NK-92 (cell line): ENCODE data around the gene BBS1.
"Not testable (repeated sequence)": the region's sequence is repeated elsewhere in the genome, so short reads cannot be mapped to it uniquely, and the experiment has no call there.

Experiments
- DNase-seq: peaks from one replicate; lab custom pipeline; 2025; ENCODE audit not compliant: unreplicated experiment; lab: John Stamatoyannopoulos, UW

The BBS1 gene

GRCh38 chr11:66510271-66510989, at the start of gene BBS1:
TSS of gene BBS1 (plus strand) at chr11:66510635. CDS start at chr11:66510660, 25 bp downstream.
- no peak for DNase-seq

DNA sequence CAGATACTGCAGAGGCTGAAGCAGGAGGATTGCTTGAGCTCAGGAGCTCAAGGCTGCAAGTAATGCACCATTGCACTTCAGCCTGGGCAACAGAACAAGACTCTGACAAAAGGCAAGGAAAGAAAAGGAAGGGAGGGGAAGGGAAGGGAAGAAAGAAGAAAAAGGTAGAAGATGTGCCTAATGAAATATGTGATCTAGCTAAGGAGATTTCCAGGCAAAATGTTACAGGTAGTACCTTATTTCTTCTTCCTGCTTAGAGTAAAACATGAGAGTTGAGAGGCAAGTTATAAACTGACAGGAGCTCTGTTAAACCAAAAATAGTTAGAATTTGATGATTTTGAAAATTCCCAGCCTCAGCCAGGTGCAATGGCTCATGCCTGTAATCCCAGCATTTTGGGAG, 48.4 kb upstream of the BBS1 start:
- no peak for DNase-seq

GRCh38 chr11:66462911-66463310, 47.5 kb upstream of the BBS1 start:
- no peak for DNase-seq

DNA sequence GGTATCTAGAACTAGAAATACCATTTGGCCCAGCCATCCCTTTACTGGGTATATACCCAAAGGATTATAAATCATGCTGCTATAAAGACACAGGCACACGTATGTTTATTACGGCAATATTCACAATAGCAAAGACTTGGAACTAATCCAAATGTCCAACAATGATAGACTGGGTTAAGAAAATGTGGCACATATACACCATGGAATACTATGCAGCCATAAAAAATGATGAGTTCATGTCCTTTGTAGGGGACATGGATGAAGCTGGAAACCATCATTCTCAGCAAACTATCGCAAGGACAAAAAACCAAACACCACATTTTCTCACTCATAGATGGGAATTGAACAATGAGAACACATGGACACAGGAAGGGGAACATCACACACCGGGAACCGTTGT, 46.3 kb upstream of the BBS1 start:
- DNase-seq, result not testable (repeated sequence)

DNA sequence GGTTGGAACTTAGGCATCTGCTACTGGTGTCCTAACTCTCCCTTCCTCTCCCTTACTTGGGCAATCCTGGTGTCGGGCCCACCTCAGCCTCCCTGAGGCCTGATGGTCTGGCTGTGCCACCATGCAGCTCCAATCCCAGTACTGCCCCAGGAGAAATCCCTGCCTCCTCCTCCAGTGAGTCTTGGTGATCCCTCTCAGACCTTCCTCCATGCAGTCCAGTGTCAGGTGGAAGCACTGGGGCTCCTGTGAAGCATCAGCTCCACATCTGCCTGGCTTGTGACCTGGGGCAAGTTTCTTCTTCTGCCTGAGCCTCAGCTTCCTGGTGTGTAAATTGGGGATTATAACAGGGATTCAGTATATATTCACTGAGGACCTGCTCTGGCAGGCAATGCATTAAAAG, 45.5 kb upstream of the BBS1 start:
- no peak for DNase-seq

- DNase-seq, result no peak
Measured at GRCh38 chr11:66465373-66466224, 44.8 kb upstream of the BBS1 start.

- DNase-seq, result peak; percentile 59
Measured at GRCh38 chr11:66466225-66467033, 44.0 kb upstream of the BBS1 start, which contains the start of gene PELI3. TSS of gene PELI3 (plus strand) at chr11:66466905. CDS start at chr11:66468129, 1,224 bp downstream.

- DNase-seq, result no peak
Measured at GRCh38 chr11:66467034-66467659, 43.3 kb upstream of the BBS1 start.

- no peak for DNase-seq
Measured at GRCh38 chr11:66467756-66468155, 42.7 kb upstream of the BBS1 start.

GRCh38 chr11:66468691-66469090, 41.7 kb upstream of the BBS1 start:
- no peak for DNase-seq

- no peak for DNase-seq
Measured at GRCh38 chr11:66469441-66469840, 41.0 kb upstream of the BBS1 start.

- DNase-seq, result no peak
Measured at GRCh38 chr11:66470015-66470414, 40.4 kb upstream of the BBS1 start.

DNA sequence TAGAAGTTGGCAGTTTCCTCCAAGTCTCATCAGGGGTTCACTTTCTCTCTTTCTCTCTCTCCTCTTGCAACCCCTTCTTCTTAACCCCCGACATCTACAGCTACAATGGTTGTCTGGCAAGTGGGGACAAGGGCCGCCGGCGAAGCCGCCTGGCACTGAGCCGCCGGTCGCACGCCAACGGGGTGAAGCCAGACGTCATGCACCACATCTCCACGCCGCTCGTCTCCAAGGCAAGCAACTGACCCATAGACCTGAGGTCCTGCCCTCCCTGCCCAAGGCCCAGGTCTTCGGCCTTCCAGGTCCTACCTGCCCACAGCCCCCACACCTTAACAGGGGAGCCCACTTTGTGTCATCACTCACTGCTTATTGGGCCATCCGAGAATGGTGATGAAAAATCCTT, 39.3 kb upstream of the BBS1 start:
- no peak for DNase-seq

DNA sequence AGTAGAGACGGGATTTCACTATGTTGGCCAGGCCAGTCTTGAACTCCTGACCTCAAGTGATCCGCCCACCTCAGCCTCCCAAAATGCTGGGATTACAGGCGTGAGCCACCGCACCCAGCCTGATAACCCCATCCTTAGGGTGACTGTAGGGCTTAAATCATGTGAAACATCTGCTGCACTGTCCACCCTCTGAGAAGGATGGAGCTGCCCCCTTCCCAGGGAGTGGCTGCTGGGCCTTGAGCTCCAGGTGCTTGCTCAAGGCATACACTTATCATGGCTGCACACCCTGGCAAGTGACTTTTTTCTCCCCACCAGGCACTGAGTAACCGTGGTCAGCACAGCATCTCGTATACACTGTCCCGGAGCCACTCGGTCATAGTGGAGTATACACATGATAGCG, 38.4 kb upstream of the BBS1 start:
- DNase-seq, result no peak

GRCh38 chr11:66473167-66473566, 37.3 kb upstream of the BBS1 start:
- no peak for DNase-seq

DNA sequence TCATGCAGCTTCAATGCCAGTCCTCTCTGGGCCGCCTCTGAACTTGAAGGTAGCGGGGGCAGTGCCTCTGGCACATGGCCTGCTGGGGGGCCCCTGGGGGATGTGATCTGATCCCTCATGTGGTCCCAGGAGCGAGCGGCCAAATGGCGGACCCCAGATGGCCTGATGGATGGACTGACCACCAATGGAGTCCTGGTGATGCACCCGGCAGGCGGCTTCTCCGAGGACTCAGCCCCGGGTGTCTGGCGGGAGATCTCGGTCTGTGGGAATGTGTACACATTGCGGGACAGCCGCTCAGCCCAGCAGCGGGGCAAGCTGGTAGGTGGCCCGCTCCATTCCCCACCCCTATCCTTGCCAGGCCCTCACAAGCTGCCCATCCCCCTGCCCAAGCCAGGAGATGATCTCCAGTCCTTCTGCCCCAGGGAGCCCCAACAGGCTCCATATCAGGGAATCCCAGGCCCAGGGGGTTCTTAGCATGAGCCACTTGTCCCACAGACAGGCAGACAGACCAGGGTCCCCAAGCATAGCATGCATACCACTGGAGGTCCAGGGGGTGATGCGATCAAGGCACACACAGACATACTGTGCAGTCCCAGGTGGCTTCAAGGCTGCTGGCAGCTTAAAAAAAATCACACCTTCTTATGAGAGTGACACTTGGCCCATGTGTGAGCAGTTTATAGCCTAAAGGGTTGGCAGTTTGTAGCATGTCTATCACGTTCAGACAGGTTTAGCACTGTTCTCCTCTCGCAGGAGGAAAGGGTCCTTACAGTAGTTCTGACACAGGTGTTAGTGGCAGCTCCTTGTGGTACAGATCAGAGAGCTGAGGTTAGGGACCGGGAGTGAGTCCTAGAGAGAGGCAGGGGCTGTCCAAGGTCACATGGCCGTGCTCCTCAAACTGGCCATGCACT, 36.6 kb upstream of the BBS1 start:
- DNase-seq, result no peak

DNA sequence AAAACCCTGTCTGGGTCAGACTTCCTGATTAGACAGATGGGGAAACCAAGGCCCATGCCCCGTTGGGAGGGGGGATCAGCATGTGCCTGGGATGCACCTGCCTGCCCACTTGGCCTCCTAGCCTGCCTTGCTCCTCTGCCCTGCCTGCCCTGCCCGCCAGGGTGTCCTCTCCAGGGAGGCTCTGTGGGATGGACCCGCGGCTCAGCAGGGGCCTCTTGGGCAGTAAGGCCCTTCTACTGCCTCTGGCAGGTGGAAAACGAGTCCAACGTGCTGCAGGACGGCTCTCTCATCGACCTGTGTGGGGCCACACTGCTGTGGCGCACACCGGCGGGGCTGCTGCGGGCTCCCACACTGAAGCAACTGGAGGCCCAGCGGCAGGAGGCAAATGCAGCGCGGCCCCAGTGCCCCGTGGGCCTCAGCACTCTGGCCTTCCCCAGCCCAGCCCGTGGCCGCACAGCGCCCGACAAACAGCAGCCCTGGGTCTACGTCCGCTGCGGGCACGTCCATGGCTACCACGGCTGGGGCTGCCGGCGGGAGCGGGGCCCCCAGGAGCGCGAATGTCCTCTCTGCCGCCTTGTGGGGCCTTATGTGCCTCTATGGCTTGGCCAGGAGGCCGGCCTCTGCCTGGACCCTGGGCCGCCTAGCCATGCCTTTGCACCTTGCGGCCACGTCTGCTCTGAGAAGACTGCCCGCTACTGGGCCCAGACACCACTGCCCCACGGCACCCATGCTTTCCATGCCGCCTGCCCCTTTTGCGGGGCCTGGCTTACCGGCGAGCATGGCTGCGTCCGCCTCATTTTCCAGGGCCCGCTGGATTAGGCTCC, 34.9 kb upstream of the BBS1 start:
- no peak for DNase-seq

DNA sequence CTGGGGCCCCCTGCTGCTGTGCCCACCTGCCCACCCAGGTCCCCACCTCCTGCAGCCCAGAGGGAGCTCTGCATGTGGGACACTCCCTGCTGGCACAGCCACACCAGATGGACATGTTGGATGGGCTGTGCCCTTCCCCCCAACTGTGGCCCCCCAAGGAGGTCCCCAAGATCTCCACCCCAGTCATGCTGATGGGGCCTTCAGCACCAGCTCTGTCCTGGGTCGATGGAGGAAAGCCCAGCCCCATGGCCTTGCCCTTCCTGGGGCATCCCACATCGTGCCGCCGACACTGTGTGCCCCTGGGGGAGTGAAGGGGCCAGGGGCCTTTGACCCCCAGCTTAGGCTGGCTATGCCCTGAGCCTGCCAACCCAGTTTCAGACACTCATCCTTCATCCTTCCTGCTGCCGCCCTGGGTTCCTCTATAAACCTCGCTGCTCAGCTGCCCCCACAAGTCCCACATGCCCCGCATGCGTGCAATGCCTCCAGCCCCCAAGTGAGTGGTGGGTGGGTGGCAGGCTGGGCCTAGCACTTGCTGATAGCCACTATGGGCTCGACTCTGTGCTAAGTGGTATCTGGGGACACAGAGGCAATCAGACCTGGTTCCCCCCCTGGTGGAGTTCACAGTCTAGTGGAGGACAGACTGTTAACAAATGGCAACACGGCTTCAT, 34.1 kb upstream of the BBS1 start:
- DNase-seq, result no peak

GRCh38 chr11:66476841-66477251, 33.6 kb upstream of the BBS1 start:
- DNase-seq, result no peak
